ENCODE results near the gene ALK.

The ALK gene

DNA sequence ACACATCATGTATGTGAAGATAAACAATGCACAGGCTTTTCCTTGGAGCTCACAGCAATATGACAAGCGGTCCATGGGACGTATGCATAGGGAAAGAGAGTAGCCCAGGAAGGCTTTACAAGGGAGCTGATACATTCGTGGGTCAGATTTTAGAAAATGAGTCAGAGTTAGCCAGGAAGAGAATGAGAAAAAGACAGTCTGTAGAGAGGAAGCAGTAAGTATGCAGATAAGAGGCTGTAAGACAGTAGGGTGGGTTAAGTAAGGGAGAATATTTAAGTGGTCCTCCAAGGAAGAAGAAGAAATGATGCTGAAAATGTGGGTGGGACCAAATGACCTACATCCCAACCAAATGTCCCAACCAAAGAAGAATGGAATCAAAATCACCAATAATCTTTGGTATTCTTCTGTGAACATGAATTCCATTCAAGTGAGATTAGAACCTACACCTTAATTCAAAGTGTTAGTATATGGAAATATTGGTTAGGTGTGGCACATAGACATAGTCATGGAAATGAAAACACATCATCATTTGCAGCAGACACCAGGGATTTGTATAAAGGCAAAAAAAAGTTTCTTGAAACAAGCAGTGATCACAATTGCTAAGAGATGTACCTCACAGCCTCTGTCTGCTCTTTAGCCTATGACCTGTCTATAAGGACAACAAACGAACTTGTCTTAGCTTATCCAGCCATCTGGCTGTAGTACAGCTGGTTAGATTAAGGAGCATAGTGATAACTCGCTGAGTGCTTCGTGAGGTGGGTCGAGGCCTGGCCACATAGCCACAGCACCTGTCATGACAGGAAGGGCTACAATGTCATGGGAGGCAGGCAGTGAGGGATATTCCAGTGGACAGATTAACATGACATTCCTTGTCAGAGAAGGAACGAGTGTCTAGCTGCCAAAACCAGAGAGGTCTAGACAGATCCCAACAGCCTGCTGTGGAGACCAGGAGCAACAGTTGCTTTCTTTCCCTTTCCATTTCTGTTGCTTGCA lies 133.6 kb downstream of the ALK start:
- FAIRE-seq = no peak

DNA sequence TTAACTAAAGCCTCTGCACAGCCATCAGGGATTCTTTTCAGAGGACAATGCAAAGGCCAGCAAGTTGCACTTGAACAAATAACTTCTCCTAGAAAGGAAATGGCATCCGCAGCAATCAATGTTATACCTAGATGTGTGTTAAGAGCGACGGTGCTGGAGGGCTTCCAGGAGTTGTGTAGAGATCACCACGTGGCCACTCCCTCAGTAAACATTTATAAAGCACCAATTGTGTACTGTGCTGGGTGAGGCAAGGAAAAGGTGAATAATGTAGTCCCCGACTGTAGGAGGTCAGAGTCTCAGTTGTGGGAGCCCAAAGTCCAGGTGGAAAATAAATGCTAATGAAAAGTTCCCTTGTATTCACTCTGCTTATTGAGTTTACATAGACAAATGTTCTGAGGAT lies 135.0 kb downstream of the ALK start:
- FAIRE-seq = no peak

DNA sequence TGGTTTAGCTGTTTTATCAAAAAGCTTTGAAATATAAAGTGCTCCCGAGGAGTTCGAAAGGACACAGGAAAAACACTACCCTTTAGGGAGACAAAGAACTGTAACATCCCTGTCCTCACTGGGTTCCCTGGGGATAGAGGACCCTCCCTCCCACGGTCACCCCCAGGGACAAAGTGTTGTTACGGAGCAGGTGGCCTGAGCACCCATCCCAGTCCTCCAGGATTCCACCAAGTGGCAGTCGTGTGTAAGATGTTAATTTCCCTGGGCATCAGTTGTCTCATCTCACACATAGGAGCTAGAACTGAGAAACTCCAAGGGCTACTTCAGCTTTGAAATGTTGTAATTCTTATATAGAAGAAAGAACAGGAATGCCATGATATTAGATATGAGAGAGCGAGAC lies 137.7 kb downstream of the ALK start:
- no peak for FAIRE-seq

DNA sequence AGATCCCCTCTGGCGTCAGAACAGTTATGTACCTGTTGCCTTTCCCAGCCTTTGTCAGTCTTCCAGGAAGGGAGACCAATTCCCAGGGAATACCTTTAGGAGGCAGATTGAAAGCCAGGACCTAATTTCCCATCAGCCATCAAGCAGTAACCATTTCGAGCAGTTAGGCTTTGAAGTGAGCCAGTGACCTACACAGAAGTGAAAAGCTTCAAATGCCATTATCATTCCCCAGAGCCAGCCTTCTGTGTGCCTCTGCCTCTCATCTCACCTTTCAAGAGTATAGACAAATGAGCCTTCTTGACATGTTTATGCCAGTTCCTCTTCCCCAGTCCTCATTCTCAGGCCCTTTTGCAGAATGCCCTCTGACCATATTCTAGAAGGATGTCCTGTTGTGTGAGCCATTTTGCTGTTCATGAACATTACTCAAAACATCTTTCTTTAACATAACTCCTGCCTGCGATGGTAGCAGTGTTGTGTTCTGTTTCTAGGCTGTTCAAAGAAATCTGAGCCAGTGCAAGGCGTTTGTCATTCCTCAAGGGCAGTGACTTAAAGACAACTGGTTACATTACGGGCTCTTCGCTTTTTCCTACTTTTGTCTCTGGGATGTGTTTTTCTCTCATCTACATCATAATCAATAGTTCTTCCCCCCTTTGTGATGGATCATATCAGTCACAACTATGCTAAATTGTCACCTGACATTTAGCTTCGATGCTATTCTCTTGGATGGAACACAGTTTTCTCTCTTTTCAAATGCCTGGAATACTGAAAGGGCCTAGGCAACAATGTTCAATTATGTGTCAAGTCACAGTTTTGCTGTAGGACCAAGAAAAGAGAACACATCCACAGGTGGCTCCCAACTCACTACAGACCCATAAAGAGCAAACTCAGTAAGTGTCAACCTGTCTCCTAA lies 138.6 kb downstream of the ALK start:
- no peak for FAIRE-seq

DNA sequence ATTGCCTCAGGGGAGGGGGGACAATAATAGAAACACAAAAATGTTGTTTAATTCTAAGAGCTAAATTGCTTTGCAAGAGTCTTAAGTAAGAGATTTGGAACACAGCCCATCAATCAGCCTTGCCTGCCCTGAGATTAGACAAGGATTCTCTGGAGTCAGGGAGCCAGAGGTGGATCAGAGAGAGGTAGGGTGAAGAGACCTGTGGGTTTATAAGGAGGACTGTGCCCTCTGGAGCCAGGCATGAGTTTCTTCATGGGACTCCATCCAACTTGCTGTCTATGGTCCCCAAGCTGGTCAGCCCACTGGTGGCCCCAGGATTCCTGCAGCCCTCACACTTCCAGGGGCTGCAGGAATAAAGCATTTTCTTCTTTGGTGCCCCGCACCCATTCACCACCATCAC lies 139.3 kb downstream of the ALK start:
- FAIRE-seq = no peak

DNA sequence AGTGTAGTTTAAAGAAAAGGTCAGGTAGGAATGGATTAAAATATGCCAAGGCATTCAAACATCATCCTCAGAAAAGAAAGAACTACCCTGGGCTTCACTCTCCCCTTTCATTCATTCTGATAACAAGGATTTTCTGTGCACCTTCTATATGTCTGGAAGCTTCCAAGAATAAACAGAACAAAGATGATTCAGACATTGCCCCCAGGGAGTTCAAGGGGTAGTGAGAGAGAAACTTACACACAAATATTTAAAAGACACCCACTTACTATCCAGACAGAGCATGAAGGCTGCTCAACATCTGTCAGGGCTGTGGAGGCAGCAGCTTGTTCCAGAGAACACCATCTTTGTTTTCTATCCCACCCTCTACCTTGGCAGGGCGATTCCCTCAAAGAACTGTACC lies 140.5 kb downstream of the ALK start:
- FAIRE-seq = no peak

DNA sequence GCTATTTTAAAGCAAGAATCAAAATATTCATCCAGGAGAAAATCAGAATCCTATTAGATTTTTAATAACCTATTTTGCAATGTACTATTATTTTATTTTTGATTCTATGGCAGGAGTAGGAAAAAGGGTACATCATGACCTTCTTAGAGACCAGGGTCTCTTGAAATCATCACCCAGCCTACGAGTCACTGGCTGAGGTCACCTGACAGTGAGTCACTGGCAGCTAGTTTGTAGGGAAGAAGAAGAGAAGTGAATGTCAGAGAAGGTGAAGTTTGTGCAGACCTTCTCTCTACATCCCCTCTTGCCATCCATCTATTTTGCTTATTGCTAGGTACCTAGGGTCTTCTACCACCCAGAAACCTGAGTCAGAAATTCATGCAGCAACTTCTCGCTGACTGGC lies 144.2 kb downstream of the ALK start:
- no peak for FAIRE-seq

DNA sequence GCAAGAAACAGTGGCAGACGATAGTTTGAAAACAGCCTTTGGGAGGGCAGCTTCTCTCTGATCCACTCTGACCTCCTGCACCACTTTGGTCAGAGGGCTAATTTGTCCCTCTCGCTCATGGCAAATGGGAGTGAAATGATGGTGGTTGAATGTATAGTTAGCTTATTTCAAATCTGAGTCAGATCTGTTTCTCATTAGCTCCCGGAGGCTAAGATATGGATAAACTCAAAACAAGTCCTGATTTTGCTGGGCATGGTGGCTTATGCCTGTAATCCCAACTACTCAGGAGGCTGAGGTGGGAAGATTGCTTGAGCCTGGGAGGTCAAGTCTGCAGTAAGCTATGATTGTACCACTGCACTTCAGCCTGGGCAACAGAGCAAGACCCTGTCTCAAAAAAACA lies 145.0 kb downstream of the ALK start:
- no peak for FAIRE-seq

DNA sequence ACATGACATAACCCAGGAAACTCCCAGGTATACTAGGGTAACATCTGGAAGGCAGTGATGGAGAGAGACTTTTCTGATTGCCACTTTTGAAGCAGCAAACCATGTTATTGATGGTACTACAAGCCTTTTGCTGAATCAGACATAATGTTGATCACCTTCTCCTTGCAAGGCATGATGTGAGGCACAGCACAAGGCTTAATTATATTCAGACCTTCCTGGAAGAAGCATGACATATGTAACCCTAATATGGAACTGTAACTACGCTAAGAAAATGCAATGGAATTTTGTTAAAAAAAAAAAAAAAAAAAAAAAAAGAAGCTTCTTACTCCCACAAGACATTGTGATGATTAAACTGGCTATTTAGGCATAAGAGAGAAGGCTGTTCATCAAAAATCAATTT lies 145.4 kb downstream of the ALK start:
- no peak for FAIRE-seq

DNA sequence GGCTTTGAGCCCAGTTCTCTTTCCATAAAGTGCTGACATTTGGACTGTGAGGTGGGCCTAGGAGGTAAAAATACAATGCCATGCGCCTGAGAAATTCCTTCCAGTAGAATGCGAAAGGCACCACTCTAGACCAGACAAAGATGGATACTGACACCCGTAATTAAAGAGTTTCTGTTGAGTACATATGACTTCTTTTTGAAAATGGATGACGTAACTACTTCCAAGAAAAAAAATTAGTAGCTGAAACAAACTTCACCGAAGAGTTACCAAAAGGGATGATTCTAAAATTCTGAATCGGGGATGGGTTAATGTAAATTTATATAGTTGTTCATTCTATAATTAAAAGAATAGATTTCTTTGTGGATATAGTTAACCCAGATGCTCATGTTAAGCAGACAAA lies 146.8 kb downstream of the ALK start:
- no peak for FAIRE-seq

DNA sequence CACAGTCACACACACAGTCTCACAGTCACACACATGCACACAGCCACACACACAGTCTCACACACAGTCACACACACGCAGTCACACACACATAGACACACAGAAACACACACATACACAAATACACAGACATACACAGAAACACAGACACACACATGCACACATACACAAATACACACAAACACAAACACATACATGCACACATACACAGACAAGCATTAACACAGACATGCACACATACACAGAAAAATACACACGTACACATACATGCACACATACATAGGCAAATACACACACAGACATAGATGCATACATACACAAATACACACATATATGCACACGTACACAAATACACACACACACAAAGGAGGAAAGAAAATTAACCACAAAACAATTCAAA lies 150.5 kb downstream of the ALK start:
- no peak for FAIRE-seq

DNA sequence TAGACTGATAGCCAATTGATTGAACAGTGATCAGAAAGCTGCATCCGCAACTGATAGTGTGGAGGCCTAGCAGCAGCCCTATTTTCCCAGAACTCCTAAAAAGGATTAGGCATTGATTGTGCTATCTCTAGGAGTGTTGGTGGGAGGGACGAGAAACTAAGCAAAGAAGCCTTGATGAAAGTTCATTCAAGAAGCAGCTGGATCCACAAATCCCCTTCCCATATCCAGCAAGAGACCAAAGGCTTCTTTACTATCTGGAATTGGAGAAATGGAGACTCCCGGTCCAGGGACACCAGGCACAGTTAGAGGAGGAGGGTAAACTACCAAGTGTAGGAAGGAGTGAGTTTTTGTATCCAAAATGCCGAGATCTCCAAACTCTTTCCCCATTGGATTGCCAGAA lies 151.5 kb downstream of the ALK start:
- FAIRE-seq = no peak

DNA sequence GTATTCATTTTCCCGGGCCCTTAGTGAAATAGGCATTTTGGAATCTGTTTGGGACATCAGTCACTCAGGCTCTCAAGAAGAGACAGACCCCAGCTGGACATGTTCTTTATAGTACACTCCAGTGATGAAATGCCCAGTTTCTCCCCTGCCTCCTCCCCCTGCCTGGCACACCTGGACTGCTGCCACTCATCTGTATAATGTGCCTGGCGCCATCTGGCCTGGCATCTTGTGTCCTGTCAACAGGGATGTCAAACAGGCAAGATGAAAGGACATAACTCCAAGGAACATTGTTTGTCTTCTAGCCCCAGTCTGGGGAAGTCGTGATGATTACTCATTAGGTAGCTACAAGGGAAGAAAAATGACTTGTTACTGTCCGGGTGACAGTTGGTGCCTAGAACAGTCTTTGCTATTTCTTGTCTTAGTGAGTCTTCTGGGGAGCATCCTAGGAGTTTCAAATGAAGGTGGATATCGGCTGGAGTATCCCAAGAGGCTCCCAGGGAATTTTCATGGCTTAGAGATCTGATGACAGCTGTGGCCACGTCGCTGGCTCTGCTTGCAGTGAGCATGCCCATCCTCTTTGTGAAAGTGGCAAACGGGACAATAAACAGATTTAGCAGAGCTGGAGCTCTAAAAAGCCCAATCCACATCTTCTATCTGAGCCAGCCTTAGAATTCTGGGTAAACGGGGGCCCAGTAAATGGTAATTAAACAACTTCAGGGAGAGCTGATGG lies 153.6 kb downstream of the ALK start:
- FAIRE-seq = no peak

DNA sequence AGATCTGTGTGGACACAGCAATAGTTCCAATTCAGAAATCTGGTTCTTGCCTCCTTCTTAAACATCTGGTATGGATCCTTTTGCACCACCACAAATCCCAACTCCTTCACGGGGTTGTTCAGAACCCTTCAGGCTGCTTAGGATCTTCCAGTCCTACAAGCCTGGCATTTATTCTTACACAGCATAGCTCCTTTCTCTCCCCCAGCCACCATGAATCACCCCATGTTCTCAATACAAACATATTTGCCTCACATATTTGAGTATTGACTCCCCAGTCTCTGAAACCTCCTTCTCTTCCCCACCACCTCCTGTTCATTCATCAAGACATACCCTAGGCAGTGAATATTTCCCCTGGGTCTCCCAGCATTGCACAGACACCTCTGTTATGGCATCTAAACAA lies 155.2 kb downstream of the ALK start:
- no peak for FAIRE-seq

DNA sequence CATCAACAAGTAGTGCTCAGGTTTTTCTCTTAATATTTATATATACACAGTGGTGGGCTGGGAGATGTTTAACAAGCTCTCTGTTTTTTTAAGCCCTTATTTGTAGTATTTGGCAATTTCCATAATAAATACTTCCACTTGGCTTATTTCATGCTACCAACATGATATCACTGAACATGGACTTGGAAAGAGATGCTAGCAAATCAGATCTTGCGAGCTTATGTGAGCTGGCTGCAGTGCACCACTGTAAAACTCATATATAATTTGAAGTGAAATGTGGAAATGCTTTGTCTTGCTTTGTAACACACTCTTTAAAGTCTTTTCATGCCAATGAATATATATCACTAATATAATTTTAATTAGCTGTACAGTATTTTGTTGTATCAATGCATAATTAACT lies 155.7 kb downstream of the ALK start:
- no peak for FAIRE-seq

DNA sequence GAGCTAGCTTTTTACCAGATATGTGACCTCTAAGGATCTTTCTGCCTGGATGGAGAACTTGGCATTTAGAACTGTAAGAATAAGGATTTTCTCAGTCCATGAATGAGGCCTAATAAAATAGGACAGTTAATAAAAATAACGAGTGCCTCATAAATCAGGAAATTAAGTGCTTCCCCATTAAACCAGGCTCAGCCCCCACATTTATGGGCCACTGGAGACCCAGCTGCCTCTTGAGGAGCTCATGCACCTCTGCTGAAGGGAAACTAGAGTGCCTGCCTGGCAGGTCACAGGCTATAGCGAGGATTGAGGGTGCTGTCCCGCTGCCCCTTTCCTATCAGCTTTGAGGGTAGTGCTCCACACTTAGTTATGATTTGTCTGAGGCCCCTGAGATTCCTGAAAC lies 158.0 kb downstream of the ALK start:
- no peak for FAIRE-seq

DNA sequence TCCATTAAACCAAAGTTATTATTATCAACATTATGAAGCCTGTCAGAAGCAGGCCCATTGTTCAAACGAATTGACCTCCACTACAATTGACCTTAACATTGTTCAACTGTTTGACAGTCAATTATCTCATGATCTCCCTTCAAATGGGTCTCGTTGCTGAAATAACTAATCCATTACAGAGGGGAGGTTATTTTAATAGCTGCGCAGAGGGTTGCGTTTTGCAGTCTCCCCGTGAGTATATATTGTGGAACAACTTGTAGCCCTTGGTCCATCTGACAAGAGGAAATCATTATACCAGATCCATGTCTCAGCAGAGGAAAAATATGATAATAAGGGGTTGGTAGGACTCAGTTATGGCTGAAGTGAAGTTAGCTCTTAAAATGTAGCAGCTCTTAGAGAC lies 159.1 kb downstream of the ALK start:
- FAIRE-seq = no peak

DNA sequence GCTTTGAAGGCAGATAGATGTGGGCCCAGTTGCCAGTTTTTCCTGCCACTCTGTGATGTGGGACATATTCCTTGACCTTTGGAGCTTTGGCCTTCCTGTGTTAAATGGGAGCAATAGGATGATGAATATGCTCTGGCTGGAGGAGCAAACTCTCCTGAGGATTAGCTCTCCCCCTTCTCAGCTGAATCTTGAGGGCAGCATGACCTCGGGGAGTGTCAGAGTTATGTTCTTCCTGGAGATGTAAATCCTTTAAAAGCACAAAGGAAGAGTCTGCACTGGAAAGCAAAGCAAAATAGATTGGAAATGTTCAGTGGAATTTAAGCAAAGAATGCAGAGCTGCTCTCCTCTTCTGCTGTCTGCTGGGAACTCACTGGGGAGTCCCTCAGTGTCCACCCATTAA lies 160.1 kb downstream of the ALK start:
- FAIRE-seq = no peak

DNA sequence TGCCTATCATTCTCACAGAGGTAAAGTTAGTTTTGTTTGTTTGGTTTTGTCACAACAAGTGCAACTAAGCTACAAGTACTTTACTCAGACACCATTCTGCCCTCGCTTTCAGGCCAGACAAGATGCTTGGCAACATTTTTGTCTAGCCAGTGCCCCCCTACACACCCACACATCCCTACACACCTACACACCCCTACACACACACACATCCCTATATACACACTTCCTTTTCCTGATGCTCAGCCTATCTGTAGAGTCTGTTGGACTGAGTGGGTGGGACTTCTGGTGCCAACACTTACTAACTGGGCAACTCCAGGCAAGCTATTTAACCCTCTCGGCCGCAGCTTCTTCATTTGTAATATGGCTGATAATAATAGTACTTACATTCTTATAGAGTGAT lies 161.4 kb downstream of the ALK start:
- FAIRE-seq = no peak

DNA sequence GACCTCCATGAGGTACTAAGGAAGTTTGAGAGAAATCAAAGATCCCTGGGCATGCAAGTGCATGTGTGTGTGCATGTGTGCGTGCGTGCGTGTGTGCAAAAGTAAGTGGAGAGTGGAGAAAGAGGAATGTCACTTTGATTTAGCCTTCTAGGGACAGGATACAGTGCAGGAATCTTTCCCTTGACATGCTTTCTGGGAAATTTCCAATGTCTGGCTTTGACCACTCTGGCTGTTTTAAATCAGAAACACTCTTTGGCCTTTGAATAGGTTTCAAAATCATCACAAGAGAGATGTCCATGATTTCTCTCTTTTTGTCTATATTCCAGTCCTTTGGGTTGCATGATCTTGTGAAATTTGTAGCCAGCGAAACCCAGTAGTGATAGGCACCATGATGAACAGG lies 162.0 kb downstream of the ALK start:
- no peak for FAIRE-seq

DNA sequence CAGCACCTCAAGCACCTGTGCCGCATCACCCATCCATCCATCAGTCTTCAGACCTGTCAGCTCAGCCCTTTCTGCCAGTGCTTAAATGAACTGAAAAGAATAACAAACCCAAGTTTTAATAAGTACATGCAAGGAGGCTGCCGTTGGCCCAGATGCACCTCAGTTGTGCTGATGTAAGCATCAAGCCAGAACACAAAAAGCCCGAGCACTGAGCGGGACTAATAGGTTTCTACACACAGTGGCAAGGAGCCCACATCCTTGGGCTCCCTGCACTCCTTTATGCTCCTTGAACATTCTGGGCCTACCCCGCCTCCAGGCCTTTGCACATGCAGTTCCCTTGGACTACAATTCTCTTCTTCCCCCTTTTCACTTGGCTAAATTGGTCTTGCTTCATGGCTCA lies 165.6 kb downstream of the ALK start:
- FAIRE-seq = no peak

DNA sequence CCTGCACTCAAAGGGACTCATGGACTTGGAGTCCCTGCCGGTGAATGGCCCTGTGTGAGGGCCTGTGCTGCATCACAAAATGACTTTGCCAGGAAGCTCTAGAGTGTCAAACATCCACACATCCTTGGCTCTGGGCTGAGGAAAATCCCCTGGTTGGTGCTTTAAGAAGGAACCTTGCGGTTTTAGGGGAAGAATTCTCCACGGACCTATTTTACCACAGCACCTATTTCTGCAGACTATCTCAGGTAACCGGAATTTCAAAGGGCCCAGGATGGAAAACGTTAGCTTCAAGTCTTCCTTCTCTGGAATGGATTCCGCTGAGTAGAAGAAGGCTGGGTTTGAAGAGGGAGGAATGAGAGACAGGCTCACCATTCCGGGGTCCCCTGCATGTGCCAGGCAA lies 166.2 kb downstream of the ALK start:
- FAIRE-seq = no peak

Measured in A204.1 (cell line).